IMR-90 (cell line): ENCODE measurements around the gene CHST8. TPM values are rescaled to one million over a fixed set of nuclear protein-coding genes. Genes with fewer than 3 reads are reported as not detected.

Experiments used
- ATAC-seq: fragments of 200-7000 bp; cut with Tn5 transposase; 2 replicates; pipeline ENCODE4 v1.9.1; 2020; ENCODE audit warnings: low read depth, mild to moderate bottlenecking, moderate library complexity
- BruUV-seq: library from RNA; stranded (reverse); fragments of 400-500 nt; replicated peaks from 2 replicates; lab custom pipeline; 2021; lab: Mats Ljungman, UMichigan
- CTCF ChIA-PET: fragments of 300-600 bp; formaldehyde crosslinking; extraction: SDS; loops from one replicate; lab custom pipeline; 2021; ENCODE audit warnings: antibody characterized with exemption; lab: Yijun Ruan, JAX
- POLR2A ChIA-PET: fragments of 300-600 bp; sonication (Branson Sonifier 250); formaldehyde crosslinking; loops from one replicate; lab custom pipeline; 2022; ENCODE audit warnings: antibody characterized with exemption; ENCODE audit not compliant: unreplicated experiment; lab: Charles Lee
- DNase-seq: peaks from one replicate; pipeline ENCODE4 v3.0.0; 2013
- H2AFZ ChIP-seq: replicated peaks from 2 replicates; pipeline ENCODE3; 2013; ENCODE audit warnings: low read length, mild to moderate bottlenecking; ENCODE audit not compliant: poor library complexity
- H2AK5ac ChIP-seq: 2 replicates; pipeline ENCODE4 v1.6.1; 2013; ENCODE audit warnings: low read depth, low read length, inconsistent platforms
- H2AK9ac ChIP-seq: replicated peaks from 2 replicates; pipeline ENCODE3; 2013; ENCODE audit warnings: mild to moderate bottlenecking, low read depth, low read length, moderate library complexity; ENCODE audit not compliant: poor library complexity
- H2BK120ac ChIP-seq: 2 replicates; pipeline ENCODE4 v1.6.1; 2013; ENCODE audit warnings: low read depth, low read length, inconsistent platforms
- H2BK15ac ChIP-seq: 3 replicates; pipeline ENCODE4 v1.6.1; 2013; ENCODE audit warnings: low read depth, low read length, inconsistent platforms
- H2BK20ac ChIP-seq: 2 replicates; pipeline ENCODE4 v1.6.1; 2013; ENCODE audit warnings: low read depth, mild to moderate bottlenecking, inconsistent platforms, low read length, moderate library complexity
- H2BK5ac ChIP-seq: 2 replicates; pipeline ENCODE4 v1.6.1; 2013; ENCODE audit warnings: mild to moderate bottlenecking, low read depth, low read length, inconsistent platforms; ENCODE audit not compliant: poor library complexity, severe bottlenecking
- H3K14ac ChIP-seq: replicated peaks from 2 replicates; pipeline ENCODE4 v1.6.1; 2013; ENCODE audit warnings: low read depth, low read length, inconsistent platforms
- H3K18ac ChIP-seq: 2 replicates; pipeline ENCODE4 v1.6.1; 2013; ENCODE audit warnings: low read depth, low read length, control low read depth
- H3K23ac ChIP-seq: 2 replicates; pipeline ENCODE4 v1.6.1; 2013; ENCODE audit warnings: low read depth, low read length, inconsistent platforms
- H3K27ac ChIP-seq: 2 replicates; pipeline ENCODE4 v1.5.1; 2013; ENCODE audit warnings: mild to moderate bottlenecking, control low read depth, low read length; ENCODE audit not compliant: insufficient read depth
- H3K27me3 ChIP-seq: 2 replicates; pipeline ENCODE4 v1.6.1; 2013; ENCODE audit warnings: low read length; ENCODE audit not compliant: control insufficient read depth, insufficient read depth
- H3K36me3 ChIP-seq: 2 replicates; pipeline ENCODE4 v1.6.1; 2013; ENCODE audit warnings: low read length, mixed read lengths; ENCODE audit not compliant: control insufficient read depth, insufficient read depth
- H3K4ac ChIP-seq: 2 replicates; pipeline ENCODE4 v1.6.1; 2013; ENCODE audit warnings: low read depth, low read length, inconsistent platforms
- H3K4me1 ChIP-seq: 2 replicates; pipeline ENCODE4 v1.6.1; 2013; ENCODE audit warnings: low read length, mixed read lengths; ENCODE audit not compliant: control insufficient read depth, insufficient read depth
- H3K4me2 ChIP-seq: 2 replicates; pipeline ENCODE4 v1.6.1; 2013; ENCODE audit warnings: low read depth, mild to moderate bottlenecking, control low read depth, low read length, moderate library complexity
- H3K4me3 ChIP-seq: 2 replicates; pipeline ENCODE4 v1.5.1; 2013; ENCODE audit warnings: low read depth, mild to moderate bottlenecking, control low read depth, low read length, moderate library complexity; ENCODE audit not compliant: insufficient read depth
- H3K56ac ChIP-seq: 2 replicates; pipeline ENCODE4 v1.6.1; 2013; ENCODE audit warnings: low read length, inconsistent platforms; ENCODE audit not compliant: insufficient read depth; ENCODE audit errors: extremely low read depth
- H3K79me1 ChIP-seq, 2 experiments: 2 replicates each; pipeline ENCODE4 v1.6.1; 2013; ENCODE audit warnings: low read length in 2 of 2, inconsistent platforms in 1 of 2, low read depth in 1 of 2
- H3K9ac ChIP-seq: 2 replicates; pipeline ENCODE4 v1.6.1; 2013; ENCODE audit warnings: low read depth, low read length, control low read depth
- H3K9me1 ChIP-seq: 2 replicates; pipeline ENCODE4 v1.6.1; 2013; ENCODE audit warnings: low read length, inconsistent platforms; ENCODE audit not compliant: insufficient read depth
- H3K9me3 ChIP-seq: 2 replicates; pipeline ENCODE4 v1.6.1; 2013; ENCODE audit warnings: low read length; ENCODE audit not compliant: control insufficient read depth, insufficient read depth
- H4K20me1 ChIP-seq: 2 replicates; pipeline ENCODE4 v1.6.1; 2013; ENCODE audit warnings: low read length, inconsistent platforms; ENCODE audit not compliant: insufficient read depth
- H4K5ac ChIP-seq: 2 replicates; pipeline ENCODE4 v1.6.1; 2013; ENCODE audit warnings: mild to moderate bottlenecking, low read depth, low read length, control low read depth
- H4K8ac ChIP-seq, 2 experiments: 2 replicates each; pipeline ENCODE4 v1.6.1; 2013; ENCODE audit warnings: low read depth in 2 of 2, low read length in 2 of 2, control low read depth in 1 of 2, inconsistent platforms in 1 of 2
- H4K91ac ChIP-seq: 2 replicates; pipeline ENCODE4 v1.6.1; 2013; ENCODE audit warnings: low read depth, low read length, inconsistent platforms; ENCODE audit not compliant: insufficient read depth
- BHLHE40 ChIP-seq: fragments of 150-350 bp; IDR thresholded peaks from 2 replicates; pipeline ENCODE4 v1.6.1; 2016; ENCODE audit warnings: mild to moderate bottlenecking, low read depth, low read length
- CEBPB ChIP-seq: IDR thresholded peaks from 2 replicates; pipeline ENCODE4 v1.6.1; 2012; ENCODE audit warnings: low read depth, low read length, improper control_type of control experiment
- CHD1 ChIP-seq: IDR thresholded peaks from 2 replicates; pipeline ENCODE4 v1.6.1; 2012; ENCODE audit warnings: low read depth, low read length, improper control_type of control experiment
- FOS ChIP-seq: fragments of 150-350 bp; IDR thresholded peaks from 2 replicates; pipeline ENCODE4 v1.6.1; 2016; ENCODE audit warnings: low read depth, low read length
- MAFK ChIP-seq: IDR thresholded peaks from 2 replicates; pipeline ENCODE4 v1.6.1; 2012; ENCODE audit warnings: low read depth, low read length, improper control_type of control experiment
- MAZ ChIP-seq: IDR thresholded peaks from 2 replicates; pipeline ENCODE4 v1.6.1; 2012; ENCODE audit warnings: low read depth, mild to moderate bottlenecking, low read length, improper control_type of control experiment, moderate library complexity, borderline replicate concordance
- MXI1 ChIP-seq: IDR thresholded peaks from 2 replicates; pipeline ENCODE4 v1.6.1; 2012; ENCODE audit warnings: low read depth, mild to moderate bottlenecking, low read length, moderate library complexity, borderline replicate concordance
- NFE2L2 ChIP-seq: fragments of 150-350 bp; IDR thresholded peaks from 2 replicates; pipeline ENCODE4 v1.6.1; 2016; ENCODE audit warnings: low read depth, mild to moderate bottlenecking, low read length
- POLR2A ChIP-seq: IDR thresholded peaks from 2 replicates; pipeline ENCODE4 v1.6.1; 2012; ENCODE audit warnings: mild to moderate bottlenecking, low read depth, low read length
- RAD21 ChIP-seq: IDR thresholded peaks from 2 replicates; pipeline ENCODE4 v1.6.1; 2012; ENCODE audit warnings: low read length, improper control_type of control experiment
- RCOR1 ChIP-seq: IDR thresholded peaks from 2 replicates; pipeline ENCODE4 v1.6.1; 2012; ENCODE audit warnings: mild to moderate bottlenecking, low read length, improper control_type of control experiment; ENCODE audit not compliant: insufficient replicate concordance
- RFX5 ChIP-seq: IDR thresholded peaks from 2 replicates; pipeline ENCODE4 v1.8.0; 2012; ENCODE audit warnings: low read depth, mild to moderate bottlenecking, low read length, moderate library complexity
- SMC3 ChIP-seq: fragments of 150-350 bp; IDR thresholded peaks from 2 replicates; pipeline ENCODE4 v1.6.1; 2016; ENCODE audit warnings: low read depth, mild to moderate bottlenecking, antibody characterized with exemption, low read length, moderate library complexity
- WGBS, 2 experiments: methylation state at CpG; one replicate each; pipeline versions ENCODE4 v1.1.5 to v1.1.7; 2013; ENCODE audit warnings: missing lambda C conversion rate in 2 of 2; ENCODE audit not compliant: insufficient read length in 1 of 2; ENCODE audit errors: extremely low coverage in 2 of 2; 5-methylcytosine and 5-hydroxymethylcytosine counted together
- dilution Hi-C: fragments of 300-500 bp; cut with HindIII; formaldehyde crosslinking; loops from one replicate; pipeline ENCODE4 v1.14.3; 2018; ENCODE audit warnings: low sequenced_read_pairs; ENCODE audit not compliant: unreplicated experiment
- in situ Hi-C: fragments of 300-500 bp; cut with MboI; formaldehyde crosslinking; loops from 3 replicates; pipeline ENCODE4 v1.14.3; 2019; ENCODE audit warnings: low sequenced_read_pairs, inconsistent platforms, mixed read lengths
- intact Hi-C: fragments of 100-400 bp; cut with micrococcal nuclease; formaldehyde crosslinking; loops from 2 replicates; pipeline ENCODE4 v1.10.0; 2022
- polyA plus RNA-seq, 3 experiments: library from polyadenylated mRNA; depleted of rRNA; stranded (reverse); fragments of >200 nt; gene quantifications; 2 replicates each; pipeline ENCODE4 v1.2.3, GENCODE V29; 2012; ENCODE audit warnings: low replicate concordance in 1 of 3
- total RNA-seq: library from RNA; depleted of rRNA; stranded (reverse); fragments of >200 nt; gene quantifications from 2 replicates; pipeline ENCODE4 v1.2.3, GENCODE V29; 2012
- TF ChIP-seq, protein P1 (sequence below): fragments of 150-350 bp; IDR thresholded peaks from 2 replicates; pipeline ENCODE4 v1.6.1; 2016; ENCODE audit warnings: low read depth, mild to moderate bottlenecking, low read length, moderate library complexity, borderline replicate concordance
- TF ChIP-seq, protein P2 (sequence below): fragments of 150-350 bp; IDR thresholded peaks from 2 replicates; pipeline ENCODE4 v1.6.1; 2017; ENCODE audit warnings: mild to moderate bottlenecking, antibody characterized with exemption, low read length, low read depth
- TF ChIP-seq, protein P3 (sequence below): conservative IDR thresholded peaks from 2 replicates; pipeline ENCODE4 v1.5.1; 2012; ENCODE audit warnings: mild to moderate bottlenecking, low read depth, low read length, improper control_type of control experiment

CHST8 gene
- total and polyA plus RNA-seq, 2 of the 4 experiments (the other 2 are of a cell fraction): not detected

DNA sequence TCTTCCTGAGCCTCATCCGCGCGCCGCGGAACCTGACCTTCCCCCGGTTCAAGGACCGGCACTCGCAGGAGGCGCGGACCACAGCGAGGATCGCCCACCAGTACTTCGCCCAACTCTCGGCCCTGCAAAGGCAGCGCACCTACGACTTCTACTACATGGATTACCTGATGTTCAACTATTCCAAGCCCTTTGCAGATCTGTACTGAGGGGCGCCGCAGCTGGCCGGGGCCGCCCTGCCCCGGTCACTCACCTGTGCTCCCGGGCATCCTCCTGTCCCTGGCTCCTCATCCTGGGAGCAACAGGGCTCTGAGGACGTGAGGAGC lies 151.1 kb downstream of the CHST8 start:
- POLR2A ChIA-PET: no interaction called here
- intact Hi-C loops: loop anchor here (5.0 to 10.0 kb wide), 2 partner anchors 251 to 648 kb away; partner anchors contain the start of gene PEPD
- no TSS peak for BruUV-seq

More for the DNA sequence above, 151.1 kb downstream of the CHST8 start:
- Histone ChIP-seq H3K4me1 (no peaks in the 10 kb centered on the region), H2AFZ (no peak overlapping the region), H2AK5ac (no peak overlapping the region), H3K18ac (no peak overlapping the region), H2BK120ac (no peak overlapping the region), H2AK9ac (no peak overlapping the region), H3K9ac (no peak overlapping the region), H4K8ac (no peak overlapping the region), H2BK5ac (no peak overlapping the region), H2BK20ac (no peak overlapping the region), H3K9me3 (no peaks in the 10 kb centered on the region), H2BK15ac (no peak overlapping the region), H3K27ac (no peak overlapping the region), H3K36me3 (no peaks in the 10 kb centered on the region), H3K4me3 (no peak overlapping the region), H4K20me1 (no peaks in the 10 kb centered on the region), H3K4ac (no peak overlapping the region), H3K23ac (no peak overlapping the region), H3K27me3 (peaks cover 4% of the 10 kb centered on the region; the same call in 1 of the 2 replicates), H3K9me1 (0 out of 2 replicates have a peak, but pooled peaks cover 2% of the 10 kb centered on the region), H4K5ac (no peak overlapping the region), H3K4me2 (no peak overlapping the region), H3K79me1 (no peaks in the 10 kb centered on the region), H3K14ac (no peak overlapping the region), H3K56ac (no peak overlapping the region), H4K91ac (no peak overlapping the region)
- WGBS, 2 experiments: 90% methylated on average over 19 of the region's 23 CpGs; no CpG with 5 or more reads in 1 of the 2 experiments
- CTCF ChIA-PET: no interaction called here
- DNase-seq (no peak), ATAC-seq (no peak)
- dilution Hi-C loops: no loop called here
- TF ChIP-seq POLR2A: no peak
- no peak for TF ChIP-seq NFE2L2
- TF ChIP-seq FOS: no peak
- no peak for TF ChIP-seq CHD1
- no peak for TF ChIP-seq RFX5
- no peak for TF ChIP-seq RAD21
- TF ChIP-seq, protein P1, sequence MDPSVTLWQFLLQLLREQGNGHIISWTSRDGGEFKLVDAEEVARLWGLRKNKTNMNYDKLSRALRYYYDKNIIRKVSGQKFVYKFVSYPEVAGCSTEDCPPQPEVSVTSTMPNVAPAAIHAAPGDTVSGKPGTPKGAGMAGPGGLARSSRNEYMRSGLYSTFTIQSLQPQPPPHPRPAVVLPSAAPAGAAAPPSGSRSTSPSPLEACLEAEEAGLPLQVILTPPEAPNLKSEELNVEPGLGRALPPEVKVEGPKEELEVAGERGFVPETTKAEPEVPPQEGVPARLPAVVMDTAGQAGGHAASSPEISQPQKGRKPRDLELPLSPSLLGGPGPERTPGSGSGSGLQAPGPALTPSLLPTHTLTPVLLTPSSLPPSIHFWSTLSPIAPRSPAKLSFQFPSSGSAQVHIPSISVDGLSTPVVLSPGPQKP: no peak
- TF ChIP-seq MXI1: no peak
- TF ChIP-seq RCOR1: no peak
- no peak for TF ChIP-seq BHLHE40
- no peak for TF ChIP-seq SMC3
- TF ChIP-seq MAFK: no peak
- TF ChIP-seq MAZ: no peak
- TF ChIP-seq, protein P2, sequence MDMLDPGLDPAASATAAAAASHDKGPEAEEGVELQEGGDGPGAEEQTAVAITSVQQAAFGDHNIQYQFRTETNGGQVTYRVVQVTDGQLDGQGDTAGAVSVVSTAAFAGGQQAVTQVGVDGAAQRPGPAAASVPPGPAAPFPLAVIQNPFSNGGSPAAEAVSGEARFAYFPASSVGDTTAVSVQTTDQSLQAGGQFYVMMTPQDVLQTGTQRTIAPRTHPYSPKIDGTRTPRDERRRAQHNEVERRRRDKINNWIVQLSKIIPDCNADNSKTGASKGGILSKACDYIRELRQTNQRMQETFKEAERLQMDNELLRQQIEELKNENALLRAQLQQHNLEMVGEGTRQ: no peak
- TF ChIP-seq CEBPB: no peak
- TF ChIP-seq, protein P3, sequence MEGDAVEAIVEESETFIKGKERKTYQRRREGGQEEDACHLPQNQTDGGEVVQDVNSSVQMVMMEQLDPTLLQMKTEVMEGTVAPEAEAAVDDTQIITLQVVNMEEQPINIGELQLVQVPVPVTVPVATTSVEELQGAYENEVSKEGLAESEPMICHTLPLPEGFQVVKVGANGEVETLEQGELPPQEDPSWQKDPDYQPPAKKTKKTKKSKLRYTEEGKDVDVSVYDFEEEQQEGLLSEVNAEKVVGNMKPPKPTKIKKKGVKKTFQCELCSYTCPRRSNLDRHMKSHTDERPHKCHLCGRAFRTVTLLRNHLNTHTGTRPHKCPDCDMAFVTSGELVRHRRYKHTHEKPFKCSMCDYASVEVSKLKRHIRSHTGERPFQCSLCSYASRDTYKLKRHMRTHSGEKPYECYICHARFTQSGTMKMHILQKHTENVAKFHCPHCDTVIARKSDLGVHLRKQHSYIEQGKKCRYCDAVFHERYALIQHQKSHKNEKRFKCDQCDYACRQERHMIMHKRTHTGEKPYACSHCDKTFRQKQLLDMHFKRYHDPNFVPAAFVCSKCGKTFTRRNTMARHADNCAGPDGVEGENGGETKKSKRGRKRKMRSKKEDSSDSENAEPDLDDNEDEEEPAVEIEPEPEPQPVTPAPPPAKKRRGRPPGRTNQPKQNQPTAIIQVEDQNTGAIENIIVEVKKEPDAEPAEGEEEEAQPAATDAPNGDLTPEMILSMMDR: no peak
- in situ Hi-C loops: loop anchor here (5.0 kb wide), 1 partner anchor 346 kb away; no protein-coding TSS in a partner anchor
